ENCODE measurements around the gene MAP4K5.

Gene MAP4K5

DNA sequence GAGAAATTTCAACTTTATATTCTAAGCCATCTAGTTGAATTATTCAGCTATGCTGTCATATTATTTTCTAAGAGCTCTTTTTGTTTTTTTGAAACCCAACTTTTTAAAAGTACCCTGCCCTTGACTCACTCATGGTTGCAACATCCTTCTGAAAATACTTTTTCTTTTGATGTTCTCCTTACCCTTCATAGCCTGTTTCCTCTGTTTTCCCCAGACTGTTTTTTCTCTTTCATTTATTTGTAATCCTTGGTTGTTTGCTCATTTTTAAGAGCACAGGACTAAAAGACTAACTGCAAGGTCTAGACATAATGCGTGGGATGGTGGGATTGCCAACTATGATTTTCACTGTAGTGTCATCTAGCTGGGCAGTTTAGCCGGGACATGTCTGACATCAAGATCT, 114.5 kb downstream of the MAP4K5 start:
- DNase-seq (ENCODE audit: insufficient read length, low spot score) = no peak
- no peak for FAIRE-seq
- no peak for TF ChIP-seq PAX5 (IDR thresholded peaks at IDR 0.05; ENCODE audit: insufficient read depth, low read length, severe bottlenecking)
- no peak for TF ChIP-seq TAF1 (IDR thresholded peaks at IDR 0.05; ENCODE audit: low read depth, low read length)
- TF ChIP-seq POLR2A (IDR thresholded peaks at IDR 0.05; ENCODE audit: low read depth, low read length) = no peak
- TF ChIP-seq POLR2AphosphoS5 (IDR thresholded peaks at IDR 0.05; ENCODE audit: low read depth, low read length) = no peak
- no peak for TF ChIP-seq POU2F2 (IDR thresholded peaks at IDR 0.05; ENCODE audit: low read depth, low read length)
- no peak for TF ChIP-seq SPI1 (IDR thresholded peaks at IDR 0.05; ENCODE audit: low read depth, low read length)

DNA sequence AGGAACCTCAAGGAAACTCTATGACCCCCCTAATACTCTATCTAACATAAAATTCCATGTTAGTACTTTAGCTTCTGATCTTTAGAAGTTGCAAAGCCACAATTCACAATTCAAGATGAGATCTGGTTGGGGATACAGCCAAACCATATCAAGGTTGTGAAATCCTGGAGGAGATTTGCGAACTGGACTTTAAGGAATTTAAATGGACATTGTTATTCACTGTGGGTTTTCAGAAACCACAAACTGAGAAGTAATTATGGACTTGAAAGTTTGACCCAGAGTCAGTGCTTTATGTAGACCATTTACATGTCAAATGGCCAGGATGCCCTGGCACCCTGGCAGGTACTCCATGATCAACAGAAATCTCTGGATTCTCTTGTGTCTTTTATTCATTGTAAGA, 121.4 kb downstream of the MAP4K5 start:
- DNase-seq (ENCODE audit: insufficient read length, low spot score) (no peak), FAIRE-seq (no peak)
- TF ChIP-seq POLR2A (IDR thresholded peaks at IDR 0.05; ENCODE audit: low read depth, low read length) (no peak), PAX5 (IDR thresholded peaks at IDR 0.05; ENCODE audit: insufficient read depth, low read length, severe bottlenecking) (no peak), TAF1 (IDR thresholded peaks at IDR 0.05; ENCODE audit: low read depth, low read length) (no peak), SPI1 (IDR thresholded peaks at IDR 0.05; ENCODE audit: low read depth, low read length) (no peak), POU2F2 (IDR thresholded peaks at IDR 0.05; ENCODE audit: low read depth, low read length) (no peak), POLR2AphosphoS5 (IDR thresholded peaks at IDR 0.05; ENCODE audit: low read depth, low read length) (no peak)

DNA sequence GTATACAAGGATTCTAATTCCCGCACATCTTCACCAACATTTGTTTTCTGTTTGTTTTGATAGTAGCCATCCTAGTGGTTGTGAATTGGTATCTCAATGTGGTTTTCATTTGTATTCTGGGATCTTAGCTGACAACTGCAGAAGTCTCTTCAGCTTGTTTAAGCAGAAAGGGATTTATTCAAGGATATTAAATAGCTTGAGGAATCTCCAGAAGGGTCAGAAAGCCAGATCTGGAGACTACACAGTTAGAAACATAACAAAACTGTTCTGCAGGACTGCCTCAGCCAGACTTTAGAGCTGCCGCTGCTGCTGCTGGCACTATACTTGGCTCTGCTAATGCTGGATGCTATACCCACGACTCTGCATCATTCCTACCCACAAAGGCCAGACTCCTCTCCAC, 122.3 kb downstream of the MAP4K5 start:
- DNase-seq (ENCODE audit: insufficient read length, low spot score) (no peak), FAIRE-seq (no peak)
- no peak for TF ChIP-seq POLR2A (IDR thresholded peaks at IDR 0.05; ENCODE audit: low read depth, low read length)
- TF ChIP-seq PAX5 (IDR thresholded peaks at IDR 0.05; ENCODE audit: insufficient read depth, low read length, severe bottlenecking) = no peak

DNA sequence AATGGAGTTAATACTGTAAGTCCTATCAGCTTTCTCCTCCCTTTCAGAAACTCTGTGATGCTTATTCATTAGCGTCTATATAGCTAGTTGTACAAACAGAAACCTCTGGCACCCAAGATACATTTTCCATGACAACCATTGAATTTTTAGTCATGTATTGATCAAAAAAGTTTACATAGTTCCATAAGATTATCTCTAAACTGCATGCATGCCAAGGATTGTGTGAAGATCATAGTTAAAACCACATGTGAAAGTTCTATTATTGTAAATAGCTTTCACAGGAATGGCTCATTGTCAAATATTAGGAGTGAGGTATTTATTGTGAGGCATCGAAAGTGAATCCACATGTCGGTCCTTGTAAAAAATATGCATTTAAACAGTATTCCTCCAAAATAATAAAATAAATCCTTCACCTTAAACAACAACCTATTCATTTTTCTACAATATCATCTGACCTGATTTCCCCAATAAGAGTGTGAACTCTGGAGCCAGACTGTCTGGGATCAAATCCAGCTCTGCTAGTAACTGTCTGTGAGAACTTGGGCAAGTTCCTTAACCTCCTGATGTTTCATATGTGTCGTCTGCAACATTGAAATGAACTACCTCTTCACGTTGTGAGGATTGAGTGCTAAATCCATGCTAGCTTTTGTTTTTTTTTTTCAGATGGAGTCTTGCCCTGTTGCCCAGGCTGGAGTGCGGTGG, 125.1 kb downstream of the MAP4K5 start:
- TF ChIP-seq POU2F2 (IDR thresholded peaks at IDR 0.05; ENCODE audit: low read depth, low read length) = no peak
- no peak for TF ChIP-seq SPI1 (IDR thresholded peaks at IDR 0.05; ENCODE audit: low read depth, low read length)
- DNase-seq (ENCODE audit: insufficient read length, low spot score) (no peak), FAIRE-seq (no peak)

DNA sequence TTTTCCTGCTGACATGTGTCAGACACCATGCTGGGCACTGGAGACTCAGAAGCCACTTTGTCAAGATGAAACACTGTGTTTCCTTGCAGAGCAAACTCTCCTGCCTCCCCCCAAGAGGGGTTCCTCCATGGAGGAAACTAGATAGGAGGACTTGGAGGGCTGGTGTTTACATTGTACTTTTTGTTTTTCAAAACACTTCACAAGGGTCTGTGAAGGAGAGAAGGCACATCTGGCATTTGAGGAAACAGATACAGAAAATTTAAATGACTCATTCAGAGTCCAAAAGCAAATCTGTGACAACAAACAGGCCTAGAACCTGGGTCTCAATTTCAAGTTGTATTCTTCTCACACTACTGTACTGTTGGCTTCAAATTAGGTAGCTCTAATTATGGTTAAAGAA, 128.9 kb downstream of the MAP4K5 start:
- TF ChIP-seq POU2F2 (IDR thresholded peaks at IDR 0.05; ENCODE audit: low read depth, low read length) (no peak), TAF1 (IDR thresholded peaks at IDR 0.05; ENCODE audit: low read depth, low read length) (no peak), PAX5 (IDR thresholded peaks at IDR 0.05; ENCODE audit: insufficient read depth, low read length, severe bottlenecking) (no peak), POLR2AphosphoS5 (IDR thresholded peaks at IDR 0.05; ENCODE audit: low read depth, low read length) (no peak), POLR2A (IDR thresholded peaks at IDR 0.05; ENCODE audit: low read depth, low read length) (no peak), SPI1 (IDR thresholded peaks at IDR 0.05; ENCODE audit: low read depth, low read length) (no peak)
- FAIRE-seq (no peak), DNase-seq (ENCODE audit: insufficient read length, low spot score) (no peak)

DNA sequence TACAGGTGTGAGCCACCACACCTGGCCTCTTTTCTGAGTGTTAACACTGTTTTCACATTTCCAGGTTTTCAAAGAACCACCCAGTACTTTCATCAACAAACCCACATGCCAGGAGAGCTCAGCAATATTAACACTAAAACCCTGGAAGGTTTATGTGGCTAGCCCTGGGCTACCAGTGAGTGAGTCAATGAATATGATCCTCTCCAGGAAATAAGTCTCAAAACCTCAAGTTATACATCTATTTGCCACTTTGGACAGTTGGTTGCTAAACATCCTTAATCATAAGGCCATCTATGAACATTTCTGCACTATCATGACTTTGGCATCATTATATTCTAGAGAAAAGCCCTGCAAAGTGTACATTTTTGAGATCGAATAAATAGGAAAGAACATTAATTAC, 129.4 kb downstream of the MAP4K5 start:
- DNase-seq (ENCODE audit: insufficient read length, low spot score) (no peak), FAIRE-seq (no peak)
- TF ChIP-seq PAX5 (IDR thresholded peaks at IDR 0.05; ENCODE audit: insufficient read depth, low read length, severe bottlenecking) (no peak), SPI1 (IDR thresholded peaks at IDR 0.05; ENCODE audit: low read depth, low read length) (no peak), POLR2AphosphoS5 (IDR thresholded peaks at IDR 0.05; ENCODE audit: low read depth, low read length) (no peak), POU2F2 (IDR thresholded peaks at IDR 0.05; ENCODE audit: low read depth, low read length) (no peak), POLR2A (IDR thresholded peaks at IDR 0.05; ENCODE audit: low read depth, low read length) (no peak), TAF1 (IDR thresholded peaks at IDR 0.05; ENCODE audit: low read depth, low read length) (no peak)

DNA sequence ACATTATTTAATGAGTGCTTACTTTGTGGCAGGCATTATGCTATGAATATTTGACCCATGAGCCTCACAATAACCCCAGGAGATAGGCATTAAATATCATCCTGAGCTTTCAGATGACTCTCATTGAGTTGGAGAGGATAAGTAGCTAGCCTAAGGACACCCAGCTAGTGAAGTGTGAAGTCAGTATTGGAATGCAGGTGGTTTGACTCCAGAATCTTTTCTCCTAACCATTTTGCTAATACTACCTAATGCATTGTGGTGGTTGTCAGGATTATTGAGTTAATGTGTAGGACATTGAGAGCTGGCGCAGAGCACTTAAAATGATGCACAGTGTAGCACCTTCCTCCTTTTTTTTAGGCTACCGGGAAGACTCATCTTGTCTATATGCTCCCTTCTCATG, 131.9 kb downstream of the MAP4K5 start:
- no peak for DNase-seq (ENCODE audit: insufficient read length, low spot score)
- TF ChIP-seq SPI1 (IDR thresholded peaks at IDR 0.05; ENCODE audit: low read depth, low read length) = no peak
- no peak for FAIRE-seq

DNA sequence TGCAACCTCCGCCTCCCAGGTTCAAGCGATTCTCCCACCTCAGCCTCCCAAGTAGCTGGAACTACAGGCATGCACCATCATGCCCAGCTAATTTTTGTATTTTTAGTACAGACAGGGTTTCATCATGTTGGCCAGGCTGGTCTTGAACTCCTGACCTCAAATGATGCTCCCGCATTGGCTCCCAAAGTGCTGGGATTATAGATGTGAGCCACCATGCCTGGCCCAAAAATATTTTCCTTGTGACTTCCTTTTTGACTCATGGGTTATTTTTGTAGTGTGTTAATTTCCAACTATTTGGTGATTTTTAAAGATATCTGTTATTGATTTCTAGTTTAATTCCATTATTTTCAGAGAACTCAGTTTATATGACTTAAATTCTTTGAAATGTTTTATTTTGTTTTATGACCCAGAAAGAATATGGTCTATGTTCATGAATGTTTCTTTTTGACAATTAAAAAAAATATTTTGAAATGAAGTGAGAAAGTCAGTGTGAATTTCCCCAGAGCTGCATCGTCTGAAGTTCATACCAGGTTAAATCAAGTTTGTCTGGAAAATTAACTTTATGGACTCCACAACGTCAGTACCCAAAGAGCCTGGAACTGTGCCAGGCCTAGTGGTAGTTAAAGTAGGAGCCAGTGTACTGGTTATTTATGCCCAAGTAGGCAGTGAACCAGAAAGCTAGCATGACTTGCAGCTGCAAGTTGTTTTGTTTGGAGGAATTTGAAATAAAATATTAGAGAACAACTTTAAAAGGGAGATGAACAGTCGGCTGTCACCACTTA, 132.9 kb downstream of the MAP4K5 start:
- TF ChIP-seq POU2F2 (IDR thresholded peaks at IDR 0.05; ENCODE audit: low read depth, low read length) = no peak
- TF ChIP-seq PAX5 (IDR thresholded peaks at IDR 0.05; ENCODE audit: insufficient read depth, low read length, severe bottlenecking) = no peak
- no peak for TF ChIP-seq POLR2A (IDR thresholded peaks at IDR 0.05; ENCODE audit: low read depth, low read length)
- no peak for TF ChIP-seq TAF1 (IDR thresholded peaks at IDR 0.05; ENCODE audit: low read depth, low read length)
- no peak for TF ChIP-seq POLR2AphosphoS5 (IDR thresholded peaks at IDR 0.05; ENCODE audit: low read depth, low read length)
- no peak for TF ChIP-seq SPI1 (IDR thresholded peaks at IDR 0.05; ENCODE audit: low read depth, low read length)
- FAIRE-seq (no peak), DNase-seq (ENCODE audit: insufficient read length, low spot score) (no peak)

DNA sequence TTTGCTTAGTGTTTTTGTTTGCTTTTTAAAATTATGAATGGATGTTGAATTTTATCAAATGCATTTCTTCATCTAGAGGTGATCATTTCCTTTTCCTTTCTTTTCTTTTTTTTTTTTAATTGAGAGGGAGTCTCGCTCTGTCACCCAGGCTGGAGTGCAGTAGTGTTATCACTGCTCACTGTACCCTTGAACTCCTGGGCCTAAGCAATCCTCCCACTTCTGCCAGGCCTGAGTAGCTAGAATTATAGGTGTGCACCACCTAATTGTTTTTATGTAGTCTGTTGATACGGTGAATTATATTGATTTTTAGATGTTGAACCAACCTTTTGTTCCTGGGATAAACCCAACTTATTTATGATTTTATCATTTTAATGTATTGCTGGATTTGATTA, 134.2 kb downstream of the MAP4K5 start:
- no peak for FAIRE-seq
- no peak for TF ChIP-seq TAF1 (IDR thresholded peaks at IDR 0.05; ENCODE audit: low read depth, low read length)
- TF ChIP-seq POLR2AphosphoS5 (IDR thresholded peaks at IDR 0.05; ENCODE audit: low read depth, low read length) = no peak
- no peak for TF ChIP-seq POLR2A (IDR thresholded peaks at IDR 0.05; ENCODE audit: low read depth, low read length)
- TF ChIP-seq SPI1 (IDR thresholded peaks at IDR 0.05; ENCODE audit: low read depth, low read length) = no peak
- TF ChIP-seq POU2F2 (IDR thresholded peaks at IDR 0.05; ENCODE audit: low read depth, low read length) = no peak
- TF ChIP-seq PAX5 (IDR thresholded peaks at IDR 0.05; ENCODE audit: insufficient read depth, low read length, severe bottlenecking) = no peak

More for the DNA sequence above, 134.2 kb downstream of the MAP4K5 start:
- no peak for DNase-seq (ENCODE audit: insufficient read length, low spot score)
